HEK293T (cell line): ENCODE data around the gene PLXNB3.

Source experiments
- CTCF ChIA-PET: fragments of 350-600 bp; formaldehyde crosslinking; extraction: SDS; loops from one replicate; lab custom pipeline; 2021; ENCODE audit warnings: antibody characterized with exemption, inconsistent platforms; lab: Yijun Ruan, JAX
- POLR2A ChIA-PET: fragments of 350-600 bp; formaldehyde crosslinking; extraction: SDS; loops from one replicate; lab custom pipeline; 2020; ENCODE audit warnings: antibody characterized with exemption, inconsistent platforms; lab: Yijun Ruan, JAX
- DNase-seq: peaks from one replicate; pipeline ENCODE4 v3.0.0; 2012; ENCODE audit warnings: mixed read lengths; ENCODE audit errors: extremely low spot score
- ARNT ChIP-seq: fragments of 450-650 bp; IDR thresholded peaks from 2 replicates; pipeline ENCODE4 v1.6.1; 2017; ENCODE audit warnings: mild to moderate bottlenecking
- BHLHE40 ChIP-seq: fragments of 450-650 bp; IDR thresholded peaks from 2 replicates; pipeline ENCODE4 v1.6.1; 2016; ENCODE audit warnings: mild to moderate bottlenecking, moderate library complexity, borderline replicate concordance
- CTBP1 ChIP-seq: fragments of 450-650 bp; IDR thresholded peaks from 2 replicates; pipeline ENCODE4 v1.6.1; 2016; ENCODE audit warnings: borderline replicate concordance
- ELF4 ChIP-seq: fragments of 450-650 bp; IDR thresholded peaks from 2 replicates; pipeline ENCODE4 v1.6.1; 2017; ENCODE audit warnings: antibody characterized with exemption
- FOXA1 ChIP-seq: fragments of 450-650 bp; IDR thresholded peaks from 2 replicates; pipeline ENCODE4 v1.6.1; 2016; ENCODE audit warnings: mild to moderate bottlenecking
- FOXK2 ChIP-seq: fragments of 450-650 bp; IDR thresholded peaks from 2 replicates; pipeline ENCODE4 v1.6.1; 2016; ENCODE audit warnings: mild to moderate bottlenecking
- FOXM1 ChIP-seq: fragments of 450-650 bp; IDR thresholded peaks from 2 replicates; pipeline ENCODE4 v1.6.1; 2017; ENCODE audit warnings: mild to moderate bottlenecking, borderline replicate concordance
- HDGF ChIP-seq: fragments of 450-650 bp; IDR thresholded peaks from 2 replicates; pipeline ENCODE4 v1.6.1; 2017; ENCODE audit warnings: antibody characterized with exemption, borderline replicate concordance
- L3MBTL2 ChIP-seq: fragments of 450-650 bp; conservative IDR thresholded peaks from 2 replicates; pipeline ENCODE4 v1.6.1; 2016; ENCODE audit warnings: mild to moderate bottlenecking
- LEF1 ChIP-seq: fragments of 450-650 bp; IDR thresholded peaks from 2 replicates; pipeline ENCODE4 v1.6.1; 2017; ENCODE audit warnings: mild to moderate bottlenecking, borderline replicate concordance
- NFRKB ChIP-seq: fragments of 450-650 bp; IDR thresholded peaks from 2 replicates; pipeline ENCODE4 v1.6.1; 2016; ENCODE audit warnings: mild to moderate bottlenecking, moderate library complexity
- PKNOX1 ChIP-seq: fragments of 450-650 bp; IDR thresholded peaks from 2 replicates; pipeline ENCODE4 v1.6.1; 2016
- SP1 ChIP-seq: fragments of 450-650 bp; IDR thresholded peaks from 2 replicates; pipeline ENCODE4 v1.6.1; 2017
- SUZ12 ChIP-seq: fragments of 450-650 bp; IDR thresholded peaks from 2 replicates; pipeline ENCODE4 v1.6.1; 2016; ENCODE audit warnings: mild to moderate bottlenecking
- TARDBP ChIP-seq: fragments of 450-650 bp; IDR thresholded peaks from 2 replicates; pipeline ENCODE4 v1.6.1; 2016
- ZNF384 ChIP-seq: fragments of 450-650 bp; IDR thresholded peaks from 2 replicates; pipeline ENCODE4 v1.6.1; 2016

PLXNB3 gene

GRCh38 chrX:153774576-153775292 lies 10.7 kb downstream of the PLXNB3 start:
- ChIA-PET POLR2A (interaction anchor here (0.8 kb wide), 1 partner anchor 20 kb away, joined by 4 read pairs; the partner anchor contains the start of genes IDH3G and SSR4), CTCF (no interaction called here)
- DNase-seq: no peak
- TF ChIP-seq FOXK2: no peak
- no peak for TF ChIP-seq L3MBTL2

- ChIA-PET POLR2A (interaction anchor here (0.8 kb wide), 1 partner anchor 19 kb away, joined by 4 read pairs; the partner anchor contains the start of genes IDH3G and SSR4), CTCF (no interaction called here)
- DNase-seq: no peak
- no peak for TF ChIP-seq FOXA1
- no peak for TF ChIP-seq HDGF
- no peak for TF ChIP-seq ZNF384
- TF ChIP-seq FOXM1: no peak
- no peak for TF ChIP-seq L3MBTL2
- TF ChIP-seq TARDBP: no peak
- TF ChIP-seq NFRKB: no peak
- TF ChIP-seq PKNOX1: no peak
- no peak for TF ChIP-seq SP1
- TF ChIP-seq CTBP1: no peak
- TF ChIP-seq SUZ12: no peak
- TF ChIP-seq BHLHE40: no peak
Observed at GRCh38 chrX:153775293-153776119, 11.5 kb downstream of the PLXNB3 start.

GRCh38 chrX:153776120-153776599 lies 12.1 kb downstream of the PLXNB3 start:
- ChIA-PET POLR2A (no interaction called here), CTCF (no interaction called here)
- no peak for TF ChIP-seq ELF4
- peak; percentile 89 for TF ChIP-seq SP1
- no peak for DNase-seq

DNA sequence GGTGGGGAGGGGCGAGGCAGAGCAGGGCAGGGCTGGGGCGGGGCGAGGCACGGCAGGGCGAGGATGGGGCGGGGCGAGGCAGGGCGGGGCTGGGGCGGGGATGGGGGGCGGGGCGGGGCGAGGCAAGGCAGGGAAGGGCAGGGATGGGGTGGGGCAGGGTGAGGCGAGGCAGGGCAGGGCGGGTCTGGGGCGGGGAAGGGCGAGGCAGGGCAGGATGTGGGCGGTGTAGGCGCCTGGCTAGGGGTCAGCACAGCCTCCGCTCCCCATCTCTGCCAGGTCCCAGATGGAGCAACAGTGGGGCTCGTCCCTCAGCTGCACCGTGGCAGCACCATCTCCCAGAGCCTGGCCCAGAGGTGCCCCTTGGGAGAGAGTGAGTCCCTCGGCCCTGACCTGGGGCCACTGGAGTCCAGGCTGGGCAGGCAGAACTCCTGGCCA lies 12.6 kb downstream of the PLXNB3 start:
- DNase-seq: peak; percentile 75
- peak; percentile 98 for TF ChIP-seq SP1
- TF ChIP-seq ZNF384: no peak
- ChIA-PET CTCF (no interaction called here), POLR2A (no interaction called here)

DNA sequence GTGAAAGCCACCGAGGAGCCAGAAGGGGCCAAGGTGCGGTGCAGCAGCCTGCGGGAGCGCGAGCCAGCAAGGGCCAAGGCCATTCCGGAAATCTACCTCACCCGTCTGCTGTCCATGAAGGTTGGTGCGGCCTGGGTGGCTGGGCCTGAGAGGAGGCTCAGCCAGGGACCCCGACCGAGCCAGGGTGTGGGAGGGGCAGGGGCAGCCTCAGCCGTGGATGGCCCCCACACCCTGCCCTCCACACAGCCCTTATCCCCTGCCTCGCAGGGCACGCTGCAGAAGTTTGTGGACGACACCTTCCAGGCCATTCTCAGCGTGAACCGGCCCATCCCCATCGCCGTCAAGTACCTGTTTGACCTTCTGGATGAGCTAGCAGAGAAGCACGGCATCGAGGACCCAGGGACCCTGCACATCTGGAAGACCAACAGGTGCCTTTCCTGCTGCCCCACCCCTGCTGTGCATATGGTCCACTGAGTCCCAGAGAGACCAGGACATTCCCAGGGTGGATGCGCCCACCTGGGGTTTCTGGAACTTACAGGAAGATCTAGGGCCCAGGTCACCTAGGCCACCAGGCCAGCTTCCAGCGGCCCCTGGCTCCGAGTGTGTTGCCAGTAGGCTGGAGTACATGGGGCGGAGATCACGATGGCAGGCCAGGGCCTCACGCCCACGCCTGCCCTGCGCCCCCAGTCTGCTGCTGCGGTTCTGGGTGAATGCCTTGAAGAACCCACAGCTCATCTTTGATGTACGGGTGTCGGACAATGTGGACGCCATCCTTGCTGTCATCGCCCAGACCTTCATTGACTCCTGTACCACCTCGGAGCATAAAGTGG lies 13.4 kb downstream of the PLXNB3 start:
- TF ChIP-seq FOXA1: no peak
- TF ChIP-seq HDGF: no peak
- TF ChIP-seq PKNOX1: no peak
- no peak for TF ChIP-seq SUZ12
- TF ChIP-seq ARNT: no peak
- no peak for TF ChIP-seq L3MBTL2
- TF ChIP-seq SP1: no peak
- TF ChIP-seq TARDBP: no peak
- no peak for TF ChIP-seq BHLHE40
- TF ChIP-seq ZNF384: no peak
- TF ChIP-seq FOXM1: no peak
- no peak for TF ChIP-seq LEF1
- TF ChIP-seq FOXK2: no peak
- TF ChIP-seq NFRKB: no peak
- no peak for TF ChIP-seq ELF4
- no peak for TF ChIP-seq CTBP1
- ChIA-PET POLR2A (no interaction called here), CTCF (interaction anchor here (0.5 to 0.6 kb wide), 2 partner anchors 168 to 361 kb away, joined by 3 read pairs; no protein-coding TSS in a partner anchor)
- DNase-seq: no peak

- DNase-seq: no peak
- CTCF ChIA-PET: interaction anchor here (0.5 to 1.1 kb wide), 3 partner anchors 145 to 362 kb away, joined by 3 read pairs; no protein-coding TSS in a partner anchor
- POLR2A ChIA-PET: no interaction called here
- no peak for TF ChIP-seq L3MBTL2
- TF ChIP-seq FOXK2: no peak
- TF ChIP-seq FOXA1: no peak
- no peak for TF ChIP-seq LEF1
- no peak for TF ChIP-seq ARNT
- no peak for TF ChIP-seq SUZ12
- TF ChIP-seq TARDBP: no peak
- TF ChIP-seq ZNF384: no peak
- TF ChIP-seq PKNOX1: no peak
- no peak for TF ChIP-seq ELF4
- TF ChIP-seq HDGF: no peak
- TF ChIP-seq NFRKB: no peak
- no peak for TF ChIP-seq CTBP1
- TF ChIP-seq FOXM1: no peak
- TF ChIP-seq BHLHE40: no peak
- no peak for TF ChIP-seq SP1
Observed at GRCh38 chrX:153778181-153778580, 14.1 kb downstream of the PLXNB3 start.
